H1 (cell line): ENCODE results near the gene C3. TPM values are rescaled to one million over a fixed set of nuclear protein-coding genes. Genes with fewer than 3 reads are reported as not detected.

Experiments used
- CTCF ChIA-PET: fragments of 300-600 bp; sonication (Branson Sonifier 250); formaldehyde crosslinking; loops from one replicate; lab custom pipeline; 2021; ENCODE audit not compliant: partially characterized antibody; lab: Charles Lee
- POLR2A ChIA-PET: fragments of 300-600 bp; sonication (Branson Sonifier 250); formaldehyde crosslinking; loops from one replicate; lab custom pipeline; 2021; ENCODE audit warnings: inconsistent platforms; ENCODE audit not compliant: partially characterized antibody; lab: Charles Lee
- DNase-seq, 2 experiments: peaks; one replicate each; pipeline versions ENCODE4 v3.0.0 to v3.0.0-alpha.2; 2010 to 2022; ENCODE audit warnings: low spot score in 2 of 2, low read depth in 1 of 2, mixed read lengths in 1 of 2
- FAIRE-seq: peaks from 2 replicates; lab custom pipeline; 2011; peaks lifted over from hg19 to GRCh38; lab: Jason Lieb, UNC
- H2AFZ ChIP-seq: 2 replicates; pipeline ENCODE4 v1.8.1; 2012; ENCODE audit warnings: low read length, inconsistent platforms
- H2AK5ac ChIP-seq: 2 replicates; pipeline ENCODE4 v1.6.1; 2013; ENCODE audit warnings: low read depth, low read length
- H2BK120ac ChIP-seq: replicated peaks from 2 replicates; pipeline ENCODE3; 2013; ENCODE audit warnings: low read depth, low read length, inconsistent platforms
- H2BK12ac ChIP-seq: 2 replicates; pipeline ENCODE4 v1.6.1; 2013; ENCODE audit warnings: low read depth, low read length
- H2BK15ac ChIP-seq: 2 replicates; pipeline ENCODE4 v1.6.1; 2013; ENCODE audit warnings: low read length
- H2BK20ac ChIP-seq: 2 replicates; pipeline ENCODE4 v1.6.1; 2013; ENCODE audit warnings: low read length
- H2BK5ac ChIP-seq: 2 replicates; pipeline ENCODE4 v1.6.1; 2013; ENCODE audit warnings: low read depth, low read length
- H3K14ac ChIP-seq: 2 replicates; pipeline ENCODE4 v1.6.1; 2013; ENCODE audit warnings: inconsistent platforms; ENCODE audit not compliant: insufficient read length
- H3K18ac ChIP-seq: 2 replicates; pipeline ENCODE4 v1.6.1; 2013; ENCODE audit warnings: low read length; ENCODE audit errors: extremely low read depth
- H3K23ac ChIP-seq: 2 replicates; pipeline ENCODE4 v1.6.1; 2013; ENCODE audit warnings: inconsistent platforms; ENCODE audit not compliant: insufficient read length
- H3K23me2 ChIP-seq: 2 replicates; pipeline ENCODE4 v1.6.1; 2013; ENCODE audit warnings: low read depth, low read length
- H3K27ac ChIP-seq: 2 replicates; pipeline ENCODE4 v1.6.1; 2011; ENCODE audit warnings: low read depth, low read length, inconsistent platforms
- H3K27me3 ChIP-seq, 4 experiments: replicated peaks in 1 of 4; 1 replicate in 1 of 4; 2 replicates in 3 of 4; pipeline versions ENCODE4 v1.6.1 to v1.8.1; 2011 to 2013; ENCODE audit warnings: low read length in 3 of 4, mild to moderate bottlenecking in 3 of 4, inconsistent platforms in 2 of 4, mixed read lengths in 2 of 4, moderate library complexity in 1 of 4; ENCODE audit not compliant: control insufficient read depth in 3 of 4, insufficient read depth in 3 of 4; ENCODE audit errors: extremely low read depth in 1 of 4
- H3K36me3 ChIP-seq, 4 experiments: 2 replicates each; pipeline versions ENCODE4 v1.6.1 to v1.8.1; 2011 to 2013; ENCODE audit warnings: mild to moderate bottlenecking in 4 of 4, low read length in 3 of 4, moderate library complexity in 2 of 4, control low read depth in 1 of 4, inconsistent platforms in 1 of 4; ENCODE audit not compliant: insufficient read depth in 4 of 4, control insufficient read depth in 2 of 4
- H3K4ac ChIP-seq: replicated peaks from 2 replicates; pipeline ENCODE3; 2013; ENCODE audit warnings: low read length, low read depth, mixed read lengths, inconsistent platforms; ENCODE audit not compliant: insufficient read length
- H3K4me1 ChIP-seq, 4 experiments: replicated peaks in 1 of 4; 1 replicate in 1 of 4; 2 replicates in 3 of 4; pipeline versions ENCODE4 v1.6.1 to v1.8.1; 2011 to 2013; ENCODE audit warnings: low read length in 3 of 4, inconsistent platforms in 2 of 4, mixed read lengths in 1 of 4; ENCODE audit not compliant: insufficient read depth in 4 of 4, control insufficient read depth in 3 of 4
- H3K4me2 ChIP-seq, 2 experiments: 2 replicates each; pipeline versions ENCODE4 v1.6.1 to v1.8.1; 2011 to 2013; ENCODE audit warnings: low read depth in 2 of 2, low read length in 2 of 2, control low read depth in 1 of 2, inconsistent platforms in 1 of 2, mild to moderate bottlenecking in 1 of 2; ENCODE audit not compliant: insufficient read depth in 1 of 2
- H3K4me3 ChIP-seq, 4 experiments: fragments of 200-600, 300-600 bp in 1 of 4; sonication (generic), shearing (Covaris generic), sonication (Bioruptor Twin) in 1 of 4; 2 replicates each; pipeline versions ENCODE4 v1.5.1 to v1.8.1; 2011 to 2016; ENCODE audit warnings: low read length in 4 of 4, low read depth in 3 of 4, control low read depth in 2 of 4, inconsistent platforms in 2 of 4, mild to moderate bottlenecking in 2 of 4, mixed read lengths in 1 of 4, moderate library complexity in 1 of 4; ENCODE audit not compliant: insufficient read depth in 2 of 4; ENCODE audit errors: extremely low read depth in 1 of 4
- H3K56ac ChIP-seq: replicated peaks from 2 replicates; pipeline ENCODE3; 2013; ENCODE audit warnings: low read depth, mild to moderate bottlenecking, mixed read lengths, low read length, inconsistent platforms; ENCODE audit not compliant: insufficient read length
- H3K79me1 ChIP-seq: 2 replicates; pipeline ENCODE4 v1.6.1; 2013; ENCODE audit warnings: low read depth, low read length, control low read depth
- H3K79me2 ChIP-seq, 2 experiments: 2 replicates each; pipeline versions ENCODE4 v1.6.1 to v1.8.1; 2012 to 2013; ENCODE audit warnings: low read length in 2 of 2, mild to moderate bottlenecking in 2 of 2, inconsistent platforms in 1 of 2; ENCODE audit not compliant: insufficient read depth in 2 of 2, control insufficient read depth in 1 of 2
- H3K9ac ChIP-seq, 4 experiments: replicated peaks in 1 of 4; 1 replicate in 1 of 4; 2 replicates in 3 of 4; pipeline versions ENCODE4 v1.6.1 to v1.8.1; 2011 to 2013; ENCODE audit warnings: low read depth in 3 of 4, low read length in 3 of 4, control low read depth in 2 of 4, mild to moderate bottlenecking in 2 of 4, moderate library complexity in 2 of 4, inconsistent platforms in 1 of 4; ENCODE audit errors: extremely low read depth in 1 of 4
- H3K9me3 ChIP-seq, 2 experiments: 2 replicates each; pipeline versions ENCODE4 v1.6.1 to v1.8.1; 2012 to 2013; ENCODE audit warnings: mild to moderate bottlenecking in 2 of 2, moderate library complexity in 2 of 2, control low read depth in 1 of 2, inconsistent platforms in 1 of 2, low read depth in 1 of 2, low read length in 1 of 2, mixed read lengths in 1 of 2; ENCODE audit not compliant: insufficient read depth in 2 of 2
- H4K20me1 ChIP-seq, 2 experiments: replicated peaks in 1 of 2; 2 replicates each; pipeline versions ENCODE3 to v1.8.1; 2011 to 2013; ENCODE audit warnings: inconsistent platforms in 2 of 2, low read length in 2 of 2, mild to moderate bottlenecking in 1 of 2; ENCODE audit not compliant: insufficient read depth in 2 of 2, control insufficient read depth in 1 of 2
- H4K5ac ChIP-seq: 2 replicates; pipeline ENCODE4 v1.6.1; 2013; ENCODE audit warnings: low read length, low read depth, mixed read lengths, inconsistent platforms; ENCODE audit not compliant: insufficient read length
- H4K8ac ChIP-seq: 2 replicates; pipeline ENCODE4 v1.8.0; 2013; ENCODE audit warnings: mild to moderate bottlenecking, moderate library complexity, low read length, inconsistent platforms; ENCODE audit not compliant: insufficient read depth; ENCODE audit errors: extremely low read depth
- H4K91ac ChIP-seq: replicated peaks from 2 replicates; pipeline ENCODE3; 2013; ENCODE audit warnings: low read length, mixed read lengths, inconsistent platforms; ENCODE audit not compliant: insufficient read length
- CBX8 ChIP-seq: fragments of 300-800, 300-1000 bp; sonication (generic); IDR thresholded peaks from 2 replicates; pipeline ENCODE4 v1.7.1; 2016; ENCODE audit warnings: low read depth, low read length, borderline replicate concordance
- EGR1 ChIP-seq: IDR thresholded peaks from 2 replicates; pipeline ENCODE4 v1.6.1; 2011; ENCODE audit warnings: low read depth, low read length, borderline replicate concordance
- EP300 ChIP-seq, 2 experiments: IDR thresholded peaks; 1 replicate in 1 of 2; 2 replicates in 1 of 2; pipeline ENCODE4 v1.6.1; 2011 to 2012; ENCODE audit warnings: low read depth in 2 of 2, low read length in 2 of 2, mild to moderate bottlenecking in 2 of 2, borderline replicate concordance in 1 of 2, inconsistent platforms in 1 of 2, moderate library complexity in 1 of 2
- KDM1A ChIP-seq: fragments of 200-600, 300-600 bp; sonication (generic); IDR thresholded peaks from 2 replicates; pipeline ENCODE4 v1.7.1; 2016; ENCODE audit warnings: mild to moderate bottlenecking, low read length, borderline replicate concordance
- MAX ChIP-seq: IDR thresholded peaks from 2 replicates; pipeline ENCODE4 v1.6.1; 2012; ENCODE audit warnings: inconsistent platforms
- POLR2AphosphoS5 ChIP-seq: IDR thresholded peaks from 2 replicates; pipeline ENCODE4 v1.6.1; 2011; ENCODE audit warnings: low read depth, low read length
- POU5F1 ChIP-seq: IDR thresholded peaks from 2 replicates; pipeline ENCODE4 v1.6.1; 2011; ENCODE audit warnings: low read depth, mild to moderate bottlenecking, low read length, moderate library complexity
- SP2 ChIP-seq: IDR thresholded peaks from 2 replicates; pipeline ENCODE4 v1.6.1; 2012; ENCODE audit warnings: mild to moderate bottlenecking, low read length, inconsistent platforms
- TCF12 ChIP-seq: IDR thresholded peaks from 2 replicates; pipeline ENCODE4 v1.6.1; 2011; ENCODE audit warnings: low read depth, mild to moderate bottlenecking, low read length
- WGBS, 2 experiments: shearing (Covaris generic) in 1 of 2; methylation state at CpG; one replicate each; pipeline versions ENCODE4 v1.1.6 to v1.1.7; 2013 to 2015; ENCODE audit warnings: low lambda C conversion rate in 2 of 2, mixed read lengths in 2 of 2, inconsistent platforms in 1 of 2, low coverage in 1 of 2, missing lambda C conversion rate in 1 of 2; ENCODE audit not compliant: insufficient replicate concordance in 2 of 2, insufficient coverage in 1 of 2, insufficient read length in 1 of 2; ENCODE audit errors: extremely low coverage in 1 of 2, missing lambda C conversion rate in 1 of 2; 5-methylcytosine and 5-hydroxymethylcytosine counted together
- polyA plus RNA-seq, 7 experiments: library from polyadenylated mRNA; depleted of rRNA in 3 of 7; stranded (reverse) in 5 of 7; unstranded in 2 of 7; fragments of >200 nt in 5 of 7; fragments of 200-250 nt in 2 of 7; gene quantifications; 1 replicate in 5 of 7; 2 replicates in 1 of 7; 4 replicates in 1 of 7; pipeline versions ENCODE4 v1.2.1 to v1.2.3, GENCODE V29; 2011 to 2013; ENCODE audit warnings: missing spikeins in 2 of 7, mixed read lengths in 2 of 7
- total RNA-seq: library from RNA; stranded (reverse); fragmentation: NEBNext Ultra II Directional; extraction: Animal tissue kit (Norgen Biotek cat#: 25700); gene quantifications from 2 replicates; pipeline ENCODE4 v1.2.1, GENCODE V29; 2021
- TF ChIP-seq, protein P1 (sequence below): IDR thresholded peaks from 2 replicates; pipeline ENCODE4 v1.6.1; 2012; ENCODE audit warnings: low read length, inconsistent platforms

Gene C3
- total and polyA plus RNA-seq, 2 of the 8 experiments (the other 6 are each of a cell fraction or from before 2014, with no cell fraction given), result 6.4 to 12.8 TPM

- Histone ChIP-seq H4K91ac (no peak overlapping the region), H4K20me1 (peaks cover 0 to 8% of the 10 kb centered on the region in 2 experiments), H3K27me3 (no peaks in the 10 kb centered on the region), H3K4ac (no peak overlapping the region), H3K36me3 (peaks cover 0 to 5% (median 0%) of the 10 kb centered on the region in 4 experiments; a peak in 1 of 8 replicates), H3K9ac (no peak overlapping the region), H4K5ac (peak overlapping the region; percentile 64), H2BK120ac (no peak overlapping the region), H2BK20ac (no peak overlapping the region), H3K79me2 (no peaks in the 10 kb centered on the region), H3K23me2 (no peaks in the 10 kb centered on the region), H3K23ac (no peak overlapping the region), H3K4me1 (peaks cover 0 to 15% (median 9%) of the 10 kb centered on the region in 4 experiments; a peak in 6 of 7 replicates), H3K9me3 (no peaks in the 10 kb centered on the region), H3K27ac (no peak overlapping the region), H3K79me1 (no peaks in the 10 kb centered on the region; the same call in 1 of the 2 replicates), H3K18ac (no peak overlapping the region), H2AFZ (no peak overlapping the region), H3K14ac (no peak overlapping the region), H2AK5ac (no peak overlapping the region), H2BK15ac (no peak overlapping the region), H3K56ac (no peak overlapping the region), H2BK12ac (no peak overlapping the region), H2BK5ac (no peak overlapping the region), H4K8ac (no peak overlapping the region), H3K4me3 (peak overlapping the region; percentile 13 to 41 (median 28); a peak in 4 of 8 replicates), H3K4me2 (peak overlapping the region; percentile 26 to 50)
- CTCF ChIA-PET, result interaction anchor here (0.6 to 2.3 kb wide), 4 partner anchors 14 to 225 kb away, joined by 3 to 6 read pairs (median 4); no protein-coding TSS in a partner anchor
- 73% methylated on average over 8 of the region's 27 CpGs; no CpG with 5 or more reads in 1 of the 2 experiments for WGBS, 2 experiments
- DNase-seq, result peak; percentile 82 to 91
- no peak for FAIRE-seq
- POLR2A ChIA-PET, result interaction anchor here (1.3 to 3.2 kb wide), 3 partner anchors 10 to 24 kb away, joined by 3 to 14 read pairs (median 4); no protein-coding TSS in a partner anchor
- TF ChIP-seq, protein P1, sequence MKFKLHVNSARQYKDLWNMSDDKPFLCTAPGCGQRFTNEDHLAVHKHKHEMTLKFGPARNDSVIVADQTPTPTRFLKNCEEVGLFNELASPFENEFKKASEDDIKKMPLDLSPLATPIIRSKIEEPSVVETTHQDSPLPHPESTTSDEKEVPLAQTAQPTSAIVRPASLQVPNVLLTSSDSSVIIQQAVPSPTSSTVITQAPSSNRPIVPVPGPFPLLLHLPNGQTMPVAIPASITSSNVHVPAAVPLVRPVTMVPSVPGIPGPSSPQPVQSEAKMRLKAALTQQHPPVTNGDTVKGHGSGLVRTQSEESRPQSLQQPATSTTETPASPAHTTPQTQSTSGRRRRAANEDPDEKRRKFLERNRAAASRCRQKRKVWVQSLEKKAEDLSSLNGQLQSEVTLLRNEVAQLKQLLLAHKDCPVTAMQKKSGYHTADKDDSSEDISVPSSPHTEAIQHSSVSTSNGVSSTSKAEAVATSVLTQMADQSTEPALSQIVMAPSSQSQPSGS, result no peak
- TF ChIP-seq TCF12 (no peak), KDM1A (no peak), POLR2AphosphoS5 (no peak), CBX8 (no peak), EGR1 (no peak), EP300 (IDR thresholded peaks at IDR 0.05; ENCODE audit: borderline replicate concordance in 1 of 2, low read depth in 2 of 2, low read length in 2 of 2) (no peak), MAX (no peak), SP2 (no peak), POU5F1 (no peak)
These were observed 9.8 kb upstream of the C3 start for GRCh38 chr19:6730153-6730804.
